T-helper 1 cell (primary cell): ENCODE results near the gene ISG15.
"Not testable (repeated sequence)": the region's sequence is repeated elsewhere in the genome, so short reads cannot be mapped to it uniquely, and the experiment has no call there.

ENCODE experiments used
- DNase-seq, 5 donors: peaks; one replicate each; pipeline ENCODE4 v3.0.0-alpha.2; 2012 to 2020

The ISG15 gene

DNA sequence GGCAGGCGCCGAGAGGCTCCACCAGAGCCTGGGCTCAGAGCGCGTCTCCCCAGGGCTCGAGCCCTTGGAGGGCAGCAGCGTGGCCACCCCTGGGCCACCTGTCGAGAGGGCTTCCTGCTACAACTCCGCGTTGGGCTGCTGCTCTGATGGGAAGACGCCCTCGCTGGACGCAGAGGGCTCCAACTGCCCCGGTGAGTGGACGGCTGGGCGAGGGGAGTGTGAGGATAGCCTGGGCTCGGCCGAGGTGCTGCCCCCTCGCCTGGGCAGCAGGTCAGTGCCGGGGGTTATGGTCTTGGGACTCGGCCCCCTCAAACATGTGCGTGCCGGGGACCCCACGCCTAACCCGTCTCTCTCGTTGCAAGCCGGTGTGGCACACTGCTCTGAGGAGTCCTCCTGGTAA lies 33.5 kb downstream of the ISG15 start:
- DNase-seq = no peak

DNA sequence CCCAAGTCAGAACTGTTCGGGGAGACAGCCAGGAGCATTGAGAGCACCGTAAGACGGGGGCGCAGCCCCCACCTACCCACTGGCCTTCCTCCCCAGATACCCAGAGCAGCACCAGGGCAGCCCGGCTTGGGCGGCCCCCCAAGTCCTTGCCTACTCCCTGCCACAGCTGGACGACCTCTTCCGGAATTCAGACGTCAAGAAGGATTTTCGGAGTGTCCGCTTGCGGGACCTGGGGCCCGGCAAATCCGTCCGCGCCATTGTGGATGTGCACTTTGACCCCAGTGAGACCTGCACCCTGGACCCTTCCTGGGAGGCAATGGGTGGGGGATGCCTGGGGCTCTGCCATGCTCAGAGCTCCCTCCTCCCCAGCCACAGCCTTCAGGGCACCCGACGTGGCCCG lies 34.1 kb downstream of the ISG15 start:
- DNase-seq = no peak

DNA sequence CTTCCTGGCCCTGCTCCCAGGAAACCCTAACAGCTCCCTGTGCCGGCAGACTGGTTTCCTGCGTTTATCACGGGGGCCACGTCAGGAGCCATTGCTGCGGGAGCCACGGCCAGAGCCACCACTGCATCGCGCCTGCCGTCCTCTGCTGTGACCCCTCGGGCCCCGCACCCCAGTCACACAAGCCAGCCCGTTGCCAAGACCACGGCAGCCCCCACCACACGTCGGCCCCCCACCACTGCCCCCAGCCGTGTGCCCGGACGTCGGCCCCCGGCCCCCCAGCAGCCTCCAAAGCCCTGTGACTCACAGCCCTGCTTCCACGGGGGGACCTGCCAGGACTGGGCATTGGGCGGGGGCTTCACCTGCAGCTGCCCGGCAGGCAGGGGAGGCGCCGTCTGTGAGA lies 34.7 kb downstream of the ISG15 start:
- DNase-seq = no peak

- DNase-seq = no peak
These were observed 35.5 kb downstream of the ISG15 start for GRCh38 chr1:1048765-1049164.

DNA sequence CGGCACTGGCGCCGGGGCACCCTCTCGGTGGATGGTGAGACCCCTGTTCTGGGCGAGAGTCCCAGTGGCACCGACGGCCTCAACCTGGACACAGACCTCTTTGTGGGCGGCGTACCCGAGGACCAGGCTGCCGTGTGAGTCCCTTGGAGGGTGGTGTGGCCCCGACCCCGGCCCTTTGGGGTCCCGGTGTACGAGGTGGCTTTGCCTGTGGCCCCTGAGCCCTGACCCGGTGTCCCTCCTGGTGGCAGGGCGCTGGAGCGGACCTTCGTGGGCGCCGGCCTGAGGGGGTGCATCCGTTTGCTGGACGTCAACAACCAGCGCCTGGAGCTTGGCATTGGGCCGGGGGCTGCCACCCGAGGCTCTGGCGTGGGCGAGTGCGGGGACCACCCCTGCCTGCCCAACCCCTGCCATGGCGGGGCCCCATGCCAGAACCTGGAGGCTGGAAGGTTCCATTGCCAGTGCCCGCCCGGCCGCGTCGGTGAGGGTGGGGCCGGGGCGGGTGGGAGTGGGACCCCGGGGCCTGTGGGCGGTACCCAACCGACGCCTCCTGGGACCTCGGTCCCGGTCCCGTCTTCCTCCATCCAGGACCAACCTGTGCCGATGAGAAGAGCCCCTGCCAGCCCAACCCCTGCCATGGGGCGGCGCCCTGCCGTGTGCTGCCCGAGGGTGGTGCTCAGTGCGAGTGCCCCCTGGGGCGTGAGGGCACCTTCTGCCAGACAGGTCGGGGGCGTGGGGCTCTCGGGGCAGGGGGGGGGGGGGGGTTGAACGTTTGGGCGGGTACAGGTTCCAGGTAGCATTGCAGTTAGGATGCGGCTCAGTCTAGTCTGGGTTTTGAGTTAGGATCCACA lies 36.2 kb downstream of the ISG15 start:
- DNase-seq = no peak

GRCh38 chr1:1050577-1051052 lies 37.3 kb downstream of the ISG15 start:
- DNase-seq = no peak

GRCh38 chr1:1051127-1051810 lies 38.0 kb downstream of the ISG15 start:
- DNase-seq = no peak

DNA sequence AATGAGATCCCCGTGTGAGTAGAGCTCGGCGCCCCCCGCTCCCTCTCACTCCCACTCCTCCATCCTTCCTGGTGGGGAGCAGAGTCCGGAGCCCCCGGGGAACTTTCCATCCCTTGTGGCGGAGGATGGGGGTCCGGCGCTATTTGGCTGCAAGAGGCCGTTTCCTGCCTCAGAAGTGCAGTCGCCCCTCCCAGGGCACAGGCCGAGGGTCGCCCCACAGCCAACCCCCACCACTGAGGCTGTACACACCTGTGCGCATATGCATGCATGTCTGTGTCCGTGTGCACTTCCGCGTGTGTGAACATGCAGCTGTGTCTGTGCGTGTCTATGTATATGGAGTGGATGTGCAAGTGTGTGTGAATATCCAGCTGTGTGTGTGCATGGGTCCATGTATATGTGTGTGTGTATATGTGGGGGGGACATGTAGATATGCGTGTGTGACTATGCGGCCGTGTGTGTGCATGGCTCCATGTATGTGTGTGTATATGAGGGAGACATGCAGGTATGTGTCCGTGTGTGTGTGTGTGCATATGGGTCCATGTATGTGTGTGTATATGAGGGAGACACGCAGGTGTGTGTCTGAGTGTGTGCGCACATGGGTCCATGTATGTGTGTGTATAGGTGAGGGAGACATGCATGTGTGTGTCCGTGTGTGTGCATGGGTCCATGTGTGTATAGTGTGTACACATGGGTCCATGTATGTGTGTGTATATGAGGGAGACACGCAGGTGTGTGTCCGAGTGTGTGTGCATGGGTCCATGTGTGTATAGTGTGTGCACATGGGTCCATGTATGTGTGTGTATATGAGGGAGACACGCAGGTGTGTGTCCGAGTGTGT lies 38.9 kb downstream of the ISG15 start:
- no peak for DNase-seq

DNA sequence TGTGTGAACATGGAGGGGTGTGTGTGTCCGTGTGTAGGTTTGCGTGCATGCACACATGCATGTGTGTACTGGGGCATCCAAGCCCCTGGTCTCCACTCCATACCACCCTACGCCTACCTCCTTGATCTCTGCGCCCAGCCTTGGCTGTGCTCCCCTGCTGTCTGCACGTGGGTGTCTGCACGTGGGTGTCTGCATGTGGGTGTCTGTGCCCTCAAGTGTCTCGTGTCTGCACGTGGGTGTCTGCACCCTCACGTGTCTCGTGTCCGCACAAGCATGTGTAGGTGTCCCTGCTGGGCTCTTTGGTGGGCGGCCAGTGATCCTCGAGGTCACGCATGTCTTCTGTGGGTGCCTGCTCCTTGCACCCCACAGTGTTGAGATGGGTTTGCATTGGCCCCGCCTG lies 39.7 kb downstream of the ISG15 start:
- no peak for DNase-seq

DNA sequence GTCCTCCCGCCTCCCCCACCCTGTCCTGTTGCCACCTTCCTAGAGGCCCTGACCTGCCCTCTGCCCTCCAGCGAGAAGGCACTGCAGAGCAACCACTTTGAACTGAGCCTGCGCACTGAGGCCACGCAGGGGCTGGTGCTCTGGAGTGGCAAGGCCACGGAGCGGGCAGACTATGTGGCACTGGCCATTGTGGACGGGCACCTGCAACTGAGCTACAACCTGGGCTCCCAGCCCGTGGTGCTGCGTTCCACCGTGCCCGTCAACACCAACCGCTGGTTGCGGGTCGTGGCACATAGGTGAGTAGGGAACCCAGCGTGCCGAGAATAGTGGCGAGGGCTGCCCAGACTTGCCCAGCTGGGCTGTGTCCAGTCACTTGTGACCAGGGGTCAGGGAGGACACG lies 40.4 kb downstream of the ISG15 start:
- no peak for DNase-seq

DNA sequence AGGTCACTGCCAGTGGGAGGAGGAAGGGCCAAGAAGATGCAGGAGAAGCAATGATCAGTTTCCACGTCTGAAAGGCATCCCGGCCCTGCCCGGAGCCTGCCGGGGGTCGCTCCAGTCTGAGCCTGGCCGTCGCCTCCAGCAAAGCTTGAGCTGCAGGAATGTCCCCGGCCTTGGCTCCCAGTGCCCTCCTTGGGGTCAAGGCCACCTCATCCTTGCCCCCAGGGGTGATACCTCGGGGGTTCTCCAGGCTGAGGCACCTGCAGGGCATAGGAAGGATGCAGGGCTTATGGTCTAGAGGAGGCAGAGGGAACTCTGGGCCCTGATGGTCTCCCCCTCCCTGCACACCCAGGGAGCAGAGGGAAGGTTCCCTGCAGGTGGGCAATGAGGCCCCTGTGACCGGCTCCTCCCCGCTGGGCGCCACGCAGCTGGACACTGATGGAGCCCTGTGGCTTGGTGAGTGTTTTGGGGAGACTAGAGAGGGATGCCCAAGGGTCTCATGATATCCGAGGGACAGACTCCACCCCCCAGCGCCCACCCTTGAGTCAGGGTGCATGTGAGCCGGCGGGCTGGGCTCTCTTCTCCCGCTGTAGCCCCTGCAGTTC lies 40.9 kb downstream of the ISG15 start:
- no peak for DNase-seq

DNA sequence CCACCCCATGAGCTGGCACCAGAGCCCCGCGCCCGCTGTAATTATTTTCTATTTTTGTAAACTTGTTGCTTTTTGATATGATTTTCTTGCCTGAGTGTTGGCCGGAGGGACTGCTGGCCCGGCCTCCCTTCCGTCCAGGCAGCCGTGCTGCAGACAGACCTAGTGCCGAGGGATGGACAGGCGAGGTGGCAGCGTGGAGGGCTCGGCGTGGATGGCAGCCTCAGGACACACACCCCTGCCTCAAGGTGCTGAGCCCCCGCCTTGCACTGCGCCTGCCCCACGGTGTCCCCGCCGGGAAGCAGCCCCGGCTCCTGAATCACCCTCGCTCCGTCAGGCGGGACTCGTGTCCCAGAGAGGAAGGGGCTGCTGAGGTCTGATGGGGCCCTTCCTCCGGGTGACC lies 41.7 kb downstream of the ISG15 start:
- DNase-seq = no peak

DNA sequence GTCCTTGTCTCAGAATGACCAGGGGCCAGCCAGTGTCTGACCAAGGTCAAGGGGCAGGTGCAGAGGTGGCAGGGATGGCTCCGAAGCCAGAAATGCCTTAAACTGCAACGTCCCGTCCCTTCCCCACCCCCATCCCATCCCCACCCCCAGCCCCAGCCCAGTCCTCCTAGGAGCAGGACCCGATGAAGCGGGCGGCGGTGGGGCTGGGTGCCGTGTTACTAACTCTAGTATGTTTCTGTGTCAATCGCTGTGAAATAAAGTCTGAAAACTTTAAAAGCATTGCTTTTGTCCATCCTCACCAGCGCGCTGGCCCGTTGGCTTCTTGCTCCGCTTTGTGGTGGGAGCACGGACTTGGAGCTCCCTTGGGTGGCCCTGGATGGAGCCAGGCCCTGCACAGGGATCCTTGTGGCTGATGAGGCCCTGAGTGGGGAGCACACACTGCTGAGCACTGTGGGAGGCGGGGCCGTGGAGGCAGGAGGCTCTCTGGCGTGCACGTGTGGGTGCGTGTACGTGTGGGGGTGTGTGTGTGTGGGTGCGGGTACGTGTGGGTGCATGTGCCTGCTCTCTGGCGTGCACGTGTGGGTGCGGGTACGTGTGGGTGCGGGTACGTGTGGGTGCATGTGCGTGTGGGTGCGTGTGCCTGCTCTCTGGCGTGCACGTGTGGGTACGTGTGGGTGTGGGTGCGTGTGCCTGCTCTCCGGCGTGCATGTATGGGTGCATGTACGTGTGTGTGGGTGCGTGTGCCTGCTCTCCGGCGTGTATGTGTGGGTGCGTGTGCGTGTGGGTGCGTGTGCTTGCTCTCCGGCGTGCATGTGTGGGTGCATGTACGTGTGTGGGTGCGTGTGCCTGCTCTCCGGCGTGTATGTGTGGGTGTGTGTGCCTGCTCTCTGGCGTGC lies 42.8 kb downstream of the ISG15 start:
- DNase-seq = no peak

DNA sequence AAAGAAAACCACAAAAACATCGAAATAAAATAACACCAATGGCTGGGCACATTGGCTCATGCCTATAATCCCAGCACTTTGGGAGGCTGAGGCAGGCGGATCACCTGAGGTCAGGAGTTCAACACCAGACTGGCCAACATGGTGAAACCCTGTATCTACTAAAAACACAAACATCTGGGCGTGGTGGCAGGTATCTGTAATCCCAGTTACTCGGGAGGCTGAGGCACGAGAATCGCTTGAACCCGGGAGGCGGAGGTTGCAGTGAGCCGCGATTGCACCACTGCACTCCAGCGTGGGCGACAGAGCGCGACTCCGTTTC lies 44.4 kb downstream of the ISG15 start:
- DNase-seq = not testable (repeated sequence)

DNA sequence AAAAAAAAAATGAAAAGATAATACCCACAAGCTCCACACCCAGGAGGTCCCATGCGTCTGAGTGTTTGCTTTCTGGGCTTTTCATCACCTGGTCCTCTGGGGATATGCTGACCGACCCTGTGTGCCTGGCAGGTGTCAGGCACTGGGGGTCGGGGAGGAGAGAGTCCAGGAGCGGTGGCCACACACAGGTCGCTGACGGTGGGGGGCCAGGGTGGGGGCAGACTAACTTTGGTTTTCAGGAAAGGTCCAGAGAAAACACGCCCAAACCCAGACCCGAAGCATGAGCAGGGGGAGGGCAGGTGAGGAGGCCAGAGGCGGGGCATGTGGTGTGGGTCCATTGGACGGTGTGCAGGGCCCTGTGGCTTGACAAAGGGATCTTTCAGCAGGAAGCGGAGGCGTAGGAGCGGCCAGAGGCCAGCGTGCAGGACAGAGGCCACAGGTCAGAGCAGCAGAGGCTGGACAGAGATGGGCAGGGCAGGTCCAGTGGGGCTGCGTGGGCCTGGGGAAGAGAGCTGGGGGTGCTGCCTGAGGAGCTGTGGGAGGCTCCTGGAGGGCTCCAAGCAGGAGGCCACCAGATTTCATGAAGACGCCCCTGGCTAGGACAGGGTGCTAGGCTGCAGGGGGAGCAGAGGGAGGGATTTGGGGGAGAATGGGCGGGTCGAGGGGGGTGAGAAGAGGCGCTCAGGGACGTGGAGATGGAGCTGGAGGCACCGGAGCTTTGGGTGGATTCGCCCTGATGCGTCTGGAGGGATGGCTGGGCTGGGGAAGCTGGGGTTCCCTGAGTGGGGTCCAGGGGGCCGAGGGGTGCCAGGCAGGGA lies 45.0 kb downstream of the ISG15 start:
- no peak for DNase-seq

DNA sequence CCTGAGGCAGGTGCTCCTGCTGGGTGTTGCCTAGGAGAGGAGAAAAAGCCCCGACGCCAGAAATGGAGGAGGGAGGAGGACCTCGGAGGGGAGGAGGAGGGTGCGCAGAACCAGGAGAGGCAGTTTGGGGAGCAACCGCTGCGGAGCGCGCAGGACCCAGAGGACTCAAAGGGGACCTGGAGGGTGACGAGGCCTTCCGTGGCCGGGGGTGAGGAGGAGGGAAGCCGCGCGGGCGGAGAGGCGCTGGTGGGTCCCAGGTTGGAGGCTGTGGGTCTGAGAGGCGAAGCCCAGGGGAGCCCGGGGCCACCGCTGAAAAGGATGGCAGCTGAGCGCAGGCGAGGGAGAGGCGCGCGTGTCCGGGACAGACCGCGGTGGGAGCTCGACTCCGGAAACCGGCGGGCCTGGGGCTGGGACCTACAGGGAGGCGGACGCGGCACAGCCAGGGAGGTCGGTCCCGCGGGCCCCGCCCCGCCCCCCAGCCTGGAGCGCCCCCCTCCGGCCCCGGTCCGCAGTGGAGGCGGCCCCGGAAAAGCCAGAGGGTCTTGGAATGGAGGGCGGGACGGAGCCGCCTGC lies 45.7 kb downstream of the ISG15 start:
- peak in 2 of 5 donors; percentile 31 to 58 for DNase-seq

DNA sequence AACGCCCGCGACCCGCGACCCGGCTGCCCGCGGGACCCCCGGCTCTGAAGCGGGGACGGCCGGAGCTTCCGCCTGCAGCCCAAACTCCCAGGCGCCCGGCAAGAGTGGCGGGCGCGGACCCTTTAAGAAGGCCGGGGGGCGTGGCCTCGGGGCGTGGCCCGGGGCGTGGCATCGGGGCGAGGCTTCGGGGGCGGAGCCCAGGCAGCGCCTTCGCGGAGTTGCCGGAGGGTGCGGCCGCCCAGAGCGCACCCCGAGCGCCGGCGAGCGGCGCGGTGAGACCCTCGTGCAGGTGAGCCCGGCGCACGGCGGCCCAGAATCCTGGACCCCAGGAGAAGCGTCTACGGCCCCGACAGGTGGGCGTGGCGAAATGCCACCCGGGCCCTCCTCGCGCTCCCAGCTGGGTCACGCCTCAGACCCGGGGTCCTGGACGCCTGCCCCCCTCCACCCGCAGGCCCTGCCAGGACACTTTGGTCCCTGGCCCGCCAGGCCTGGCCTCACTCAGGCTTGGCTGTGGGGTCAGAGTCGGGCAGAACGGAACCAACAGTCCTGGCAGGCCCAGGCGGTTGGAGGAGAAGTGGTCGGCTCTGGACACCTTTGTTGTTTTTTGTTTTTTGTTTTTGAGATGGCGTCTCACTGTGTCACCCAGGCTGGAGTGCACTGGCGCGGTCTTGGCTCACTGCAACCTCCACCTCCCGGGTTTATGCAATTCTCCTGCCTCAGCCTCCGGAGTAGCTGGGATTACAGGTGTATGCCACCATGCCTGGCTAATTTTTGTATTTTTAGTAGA lies 46.4 kb downstream of the ISG15 start:
- peak; percentile 68 to 87 (median 81) for DNase-seq

- DNase-seq = no peak
These were observed 47.1 kb downstream of the ISG15 start for GRCh38 chr1:1060281-1061000.
